Measurements from ENCODE around the gene PTOV1.

PTOV1 gene

GRCh38 chr19:49850487-49851342 is at the start of gene PTOV1:
Gene PTOV1 (plus strand): TSS chr19:49851159.
- in situ Hi-C loops (cut with HindIII; ENCODE audit: low sequenced_read_pairs) = no loop called here

GRCh38 chr19:49801401-49801888 is 49.5 kb upstream of the PTOV1 start:
- in situ Hi-C loops (cut with HindIII; ENCODE audit: low sequenced_read_pairs) = no loop called here

GRCh38 chr19:49801966-49802661 is 48.8 kb upstream of the PTOV1 start:
- in situ Hi-C loops (cut with HindIII; ENCODE audit: low sequenced_read_pairs) = no loop called here

GRCh38 chr19:49802836-49803528 is 48.0 kb upstream of the PTOV1 start:
- in situ Hi-C loops (cut with HindIII; ENCODE audit: low sequenced_read_pairs) = no loop called here

- in situ Hi-C loops (cut with HindIII; ENCODE audit: low sequenced_read_pairs) = no loop called here
Observed at GRCh38 chr19:49803529-49803856, 47.5 kb upstream of the PTOV1 start.

- in situ Hi-C loops (cut with HindIII; ENCODE audit: low sequenced_read_pairs) = no loop called here
Observed at GRCh38 chr19:49805822-49806619, 44.9 kb upstream of the PTOV1 start.

GRCh38 chr19:49806620-49806959 is 44.4 kb upstream of the PTOV1 start:
- in situ Hi-C loops (cut with HindIII; ENCODE audit: low sequenced_read_pairs) = no loop called here

- in situ Hi-C loops (cut with HindIII; ENCODE audit: low sequenced_read_pairs) = no loop called here
Observed at GRCh38 chr19:49807058-49807903, 43.7 kb upstream of the PTOV1 start.

GRCh38 chr19:49807904-49808675 is 42.9 kb upstream of the PTOV1 start:
- in situ Hi-C loops (cut with HindIII; ENCODE audit: low sequenced_read_pairs) = no loop called here

- in situ Hi-C loops (cut with HindIII; ENCODE audit: low sequenced_read_pairs) = no loop called here
Observed at GRCh38 chr19:49808711-49809159, 42.2 kb upstream of the PTOV1 start.

GRCh38 chr19:49809160-49809940 is 41.6 kb upstream of the PTOV1 start:
- in situ Hi-C loops (cut with HindIII; ENCODE audit: low sequenced_read_pairs) = no loop called here

- in situ Hi-C loops (cut with HindIII; ENCODE audit: low sequenced_read_pairs) = no loop called here
Observed at GRCh38 chr19:49809941-49810389, 41.0 kb upstream of the PTOV1 start.

GRCh38 chr19:49811328-49811727 is 39.6 kb upstream of the PTOV1 start:
- in situ Hi-C loops (cut with HindIII; ENCODE audit: low sequenced_read_pairs) = no loop called here

- in situ Hi-C loops (cut with HindIII; ENCODE audit: low sequenced_read_pairs) = no loop called here
Observed at GRCh38 chr19:49812452-49812996, 38.4 kb upstream of the PTOV1 start.

- in situ Hi-C loops (cut with HindIII; ENCODE audit: low sequenced_read_pairs) = no loop called here
Observed at GRCh38 chr19:49812997-49813861, 37.7 kb upstream of the PTOV1 start, which contains the start of gene FUZ. Gene FUZ (minus strand): TSS chr19:49813292. CDS start chr19:49813106, 186 bp downstream.

- in situ Hi-C loops (cut with HindIII; ENCODE audit: low sequenced_read_pairs) = no loop called here
Observed at GRCh38 chr19:49814010-49814409, 36.9 kb upstream of the PTOV1 start.

- in situ Hi-C loops (cut with HindIII; ENCODE audit: low sequenced_read_pairs) = no loop called here
Observed at GRCh38 chr19:49816590-49816989, 34.4 kb upstream of the PTOV1 start.

Data from DLD1 (cell line).